Activated CD8-positive, alpha-beta T cell treated with anti-CD3 and anti-CD28 coated beads for 36 hours (primary cell): ENCODE data around the gene ABCC9. TPM values are rescaled to one million over a fixed set of nuclear protein-coding genes. Genes with fewer than 3 reads are reported as not detected.

Experiments used
- ATAC-seq: fragments of 200-7000 bp; cut with Tn5 transposase; one replicate; pipeline ENCODE4 v1.10.0; 2021; ENCODE audit warnings: mild to moderate bottlenecking, moderate library complexity
- CTCF ChIA-PET: fragments of 350-600 bp; sonication (Branson Sonifier 250); formaldehyde crosslinking; loops from one replicate; lab custom pipeline; 2021; ENCODE audit warnings: antibody characterized with exemption; lab: Charles Lee
- POLR2A ChIA-PET: fragments of 350-600 bp; sonication (Branson Sonifier 250); formaldehyde crosslinking; loops from one replicate; lab custom pipeline; 2021; ENCODE audit warnings: antibody characterized with exemption; lab: Charles Lee
- DNase-seq: peaks from one replicate; pipeline ENCODE4 v3.0.0-alpha.2; 2020
- H3K27ac Mint-ChIP-seq: one replicate; pipeline ENCODE4 v1.8.0; 2021; ENCODE audit warnings: mild to moderate bottlenecking, mixed read lengths
- H3K27me3 Mint-ChIP-seq: one replicate; pipeline ENCODE4 v1.8.0; 2021; ENCODE audit warnings: mixed read lengths
- H3K36me3 Mint-ChIP-seq: one replicate; pipeline ENCODE4 v1.8.0; 2021; ENCODE audit warnings: low read depth, mixed read lengths
- H3K4me1 Mint-ChIP-seq: one replicate; pipeline ENCODE4 v1.8.0; 2021; ENCODE audit warnings: low read depth, mixed read lengths
- H3K4me3 Mint-ChIP-seq: one replicate; pipeline ENCODE4 v1.8.0; 2021; ENCODE audit warnings: mild to moderate bottlenecking, moderate library complexity, mixed read lengths
- H3K9me3 Mint-ChIP-seq: one replicate; pipeline ENCODE4 v1.8.0; 2021; ENCODE audit warnings: mixed read lengths
- CTCF ChIP-seq: fragments of 200-600 bp; IDR thresholded peaks from one replicate; pipeline ENCODE4 v1.8.0; 2022; ENCODE audit warnings: antibody characterized with exemption, mild to moderate bottlenecking
- intact Hi-C: fragments of 100-400 bp; cut with micrococcal nuclease; formaldehyde crosslinking; loops from one replicate; pipeline ENCODE4 v1.10.0; 2022
- total RNA-seq, 2 experiments: library from RNA; stranded (reverse); gene quantifications; one replicate each; pipeline ENCODE4 v1.2.3, GENCODE V29; 2021

Gene ABCC9
- total RNA-seq, 2 experiments from 2014 or later: not detected

- intact Hi-C loops: no loop called here
- H3K27ac Mint-ChIP-seq: no peak overlapping the region
- no peak for DNase-seq
- CTCF ChIA-PET: no interaction called here
- POLR2A ChIA-PET: no interaction called here
- peaks cover 8% of the 10 kb centered on the region for H3K27me3 Mint-ChIP-seq
- H3K4me3 Mint-ChIP-seq: no peak overlapping the region
- H3K36me3 Mint-ChIP-seq: no peaks in the 10 kb centered on the region
- ATAC-seq: no peak
- no peaks in the 10 kb centered on the region for H3K4me1 Mint-ChIP-seq
- no peak for TF ChIP-seq CTCF
- no peaks in the 10 kb centered on the region for H3K9me3 Mint-ChIP-seq
Observed at GRCh38 chr12:21925296-21925913, 15.8 kb downstream of the ABCC9 start.

- no peak overlapping the region for H3K27ac Mint-ChIP-seq
- no peaks in the 10 kb centered on the region for H3K9me3 Mint-ChIP-seq
- H3K36me3 Mint-ChIP-seq: no peaks in the 10 kb centered on the region
- ATAC-seq (no peak), DNase-seq (no peak)
- no peak overlapping the region for H3K4me3 Mint-ChIP-seq
- intact Hi-C loops: no loop called here
- peaks cover 8% of the 10 kb centered on the region for H3K27me3 Mint-ChIP-seq
- TF ChIP-seq CTCF: no peak
- ChIA-PET CTCF (no interaction called here), POLR2A (no interaction called here)
- H3K4me1 Mint-ChIP-seq: no peaks in the 10 kb centered on the region
Observed at GRCh38 chr12:21921436-21921835, 19.8 kb downstream of the ABCC9 start.

- Mint-ChIP-seq H3K27ac (no peak overlapping the region), H3K4me3 (no peak overlapping the region), H3K9me3 (no peaks in the 10 kb centered on the region), H3K36me3 (no peaks in the 10 kb centered on the region), H3K4me1 (no peaks in the 10 kb centered on the region), H3K27me3 (peaks cover 5% of the 10 kb centered on the region)
- DNase-seq (no peak), ATAC-seq (no peak)
- intact Hi-C loops: no loop called here
- CTCF ChIA-PET: no interaction called here
- POLR2A ChIA-PET: no interaction called here
- no peak for TF ChIP-seq CTCF
Observed at GRCh38 chr12:21918456-21918855, 22.8 kb downstream of the ABCC9 start.

DNA sequence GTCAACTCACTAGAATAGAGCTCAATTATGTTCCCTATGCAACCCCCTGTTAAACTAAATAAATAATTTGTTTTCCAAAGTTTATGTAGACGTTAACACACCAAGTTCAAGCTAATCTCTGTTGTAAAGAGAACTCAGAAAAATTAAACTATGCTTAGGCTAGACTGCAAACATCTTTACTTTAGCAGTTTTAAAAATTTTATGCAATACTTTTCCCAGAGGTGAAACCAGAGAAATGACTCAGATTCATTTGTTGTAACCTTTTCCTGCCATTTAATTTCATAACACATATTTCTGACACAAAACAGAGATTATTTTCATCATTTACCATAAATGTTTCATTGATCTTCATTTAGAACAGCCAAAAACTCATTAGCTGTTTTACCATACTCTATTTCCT is 27.4 kb downstream of the ABCC9 start:
- Mint-ChIP-seq H3K27me3 (no peaks in the 10 kb centered on the region), H3K36me3 (no peaks in the 10 kb centered on the region), H3K4me3 (no peak overlapping the region), H3K4me1 (no peaks in the 10 kb centered on the region), H3K27ac (no peak overlapping the region), H3K9me3 (no peaks in the 10 kb centered on the region)
- DNase-seq: no peak
- no peak for ATAC-seq
- ChIA-PET CTCF (no interaction called here), POLR2A (no interaction called here)
- intact Hi-C loops: no loop called here
- TF ChIP-seq CTCF: no peak

GRCh38 chr12:21912318-21912717 is 28.9 kb downstream of the ABCC9 start:
- Mint-ChIP-seq H3K27ac (no peak overlapping the region), H3K9me3 (no peaks in the 10 kb centered on the region), H3K36me3 (no peaks in the 10 kb centered on the region), H3K27me3 (peaks cover 2% of the 10 kb centered on the region), H3K4me1 (no peaks in the 10 kb centered on the region), H3K4me3 (no peak overlapping the region)
- intact Hi-C loops: no loop called here
- no peak for DNase-seq
- ATAC-seq: no peak
- TF ChIP-seq CTCF: no peak
- ChIA-PET CTCF (no interaction called here), POLR2A (no interaction called here)
